IMR-90 (cell line): ENCODE data around the gene GINS1. TPM values are rescaled to one million over a fixed set of nuclear protein-coding genes. Genes with fewer than 3 reads are reported as not detected.

ENCODE experiments used
- ATAC-seq: fragments of 200-7000 bp; cut with Tn5 transposase; 2 replicates; pipeline ENCODE4 v1.9.1; 2020; ENCODE audit warnings: low read depth, mild to moderate bottlenecking, moderate library complexity
- BruUV-seq: library from RNA; stranded (reverse); fragments of 400-500 nt; replicated peaks from 2 replicates; lab custom pipeline; 2021; lab: Mats Ljungman, UMichigan
- CTCF ChIA-PET: fragments of 300-600 bp; formaldehyde crosslinking; extraction: SDS; loops from one replicate; lab custom pipeline; 2021; ENCODE audit warnings: antibody characterized with exemption; lab: Yijun Ruan, JAX
- POLR2A ChIA-PET: fragments of 300-600 bp; sonication (Branson Sonifier 250); formaldehyde crosslinking; loops from one replicate; lab custom pipeline; 2022; ENCODE audit warnings: antibody characterized with exemption; ENCODE audit not compliant: unreplicated experiment; lab: Charles Lee
- DNase-seq: peaks from one replicate; pipeline ENCODE4 v3.0.0; 2013
- H2AFZ ChIP-seq: replicated peaks from 2 replicates; pipeline ENCODE3; 2013; ENCODE audit warnings: low read length, mild to moderate bottlenecking; ENCODE audit not compliant: poor library complexity
- H2AK5ac ChIP-seq: 2 replicates; pipeline ENCODE4 v1.6.1; 2013; ENCODE audit warnings: low read depth, low read length, inconsistent platforms
- H2AK9ac ChIP-seq: replicated peaks from 2 replicates; pipeline ENCODE3; 2013; ENCODE audit warnings: mild to moderate bottlenecking, low read depth, low read length, moderate library complexity; ENCODE audit not compliant: poor library complexity
- H2BK120ac ChIP-seq: 2 replicates; pipeline ENCODE4 v1.6.1; 2013; ENCODE audit warnings: low read depth, low read length, inconsistent platforms
- H2BK15ac ChIP-seq: 3 replicates; pipeline ENCODE4 v1.6.1; 2013; ENCODE audit warnings: low read depth, low read length, inconsistent platforms
- H2BK20ac ChIP-seq: 2 replicates; pipeline ENCODE4 v1.6.1; 2013; ENCODE audit warnings: low read depth, mild to moderate bottlenecking, inconsistent platforms, low read length, moderate library complexity
- H2BK5ac ChIP-seq: 2 replicates; pipeline ENCODE4 v1.6.1; 2013; ENCODE audit warnings: mild to moderate bottlenecking, low read depth, low read length, inconsistent platforms; ENCODE audit not compliant: poor library complexity, severe bottlenecking
- H3K14ac ChIP-seq: replicated peaks from 2 replicates; pipeline ENCODE4 v1.6.1; 2013; ENCODE audit warnings: low read depth, low read length, inconsistent platforms
- H3K18ac ChIP-seq: 2 replicates; pipeline ENCODE4 v1.6.1; 2013; ENCODE audit warnings: low read depth, low read length, control low read depth
- H3K23ac ChIP-seq: 2 replicates; pipeline ENCODE4 v1.6.1; 2013; ENCODE audit warnings: low read depth, low read length, inconsistent platforms
- H3K27ac ChIP-seq: 2 replicates; pipeline ENCODE4 v1.5.1; 2013; ENCODE audit warnings: mild to moderate bottlenecking, control low read depth, low read length; ENCODE audit not compliant: insufficient read depth
- H3K27me3 ChIP-seq: 2 replicates; pipeline ENCODE4 v1.6.1; 2013; ENCODE audit warnings: low read length; ENCODE audit not compliant: control insufficient read depth, insufficient read depth
- H3K36me3 ChIP-seq: 2 replicates; pipeline ENCODE4 v1.6.1; 2013; ENCODE audit warnings: low read length, mixed read lengths; ENCODE audit not compliant: control insufficient read depth, insufficient read depth
- H3K4ac ChIP-seq: 2 replicates; pipeline ENCODE4 v1.6.1; 2013; ENCODE audit warnings: low read depth, low read length, inconsistent platforms
- H3K4me1 ChIP-seq: 2 replicates; pipeline ENCODE4 v1.6.1; 2013; ENCODE audit warnings: low read length, mixed read lengths; ENCODE audit not compliant: control insufficient read depth, insufficient read depth
- H3K4me2 ChIP-seq: 2 replicates; pipeline ENCODE4 v1.6.1; 2013; ENCODE audit warnings: low read depth, mild to moderate bottlenecking, control low read depth, low read length, moderate library complexity
- H3K4me3 ChIP-seq: 2 replicates; pipeline ENCODE4 v1.5.1; 2013; ENCODE audit warnings: low read depth, mild to moderate bottlenecking, control low read depth, low read length, moderate library complexity; ENCODE audit not compliant: insufficient read depth
- H3K56ac ChIP-seq: 2 replicates; pipeline ENCODE4 v1.6.1; 2013; ENCODE audit warnings: low read length, inconsistent platforms; ENCODE audit not compliant: insufficient read depth; ENCODE audit errors: extremely low read depth
- H3K79me1 ChIP-seq, 2 experiments: 2 replicates each; pipeline ENCODE4 v1.6.1; 2013; ENCODE audit warnings: low read length in 2 of 2, inconsistent platforms in 1 of 2, low read depth in 1 of 2
- H3K9ac ChIP-seq: 2 replicates; pipeline ENCODE4 v1.6.1; 2013; ENCODE audit warnings: low read depth, low read length, control low read depth
- H3K9me1 ChIP-seq: 2 replicates; pipeline ENCODE4 v1.6.1; 2013; ENCODE audit warnings: low read length, inconsistent platforms; ENCODE audit not compliant: insufficient read depth
- H3K9me3 ChIP-seq: 2 replicates; pipeline ENCODE4 v1.6.1; 2013; ENCODE audit warnings: low read length; ENCODE audit not compliant: control insufficient read depth, insufficient read depth
- H4K20me1 ChIP-seq: 2 replicates; pipeline ENCODE4 v1.6.1; 2013; ENCODE audit warnings: low read length, inconsistent platforms; ENCODE audit not compliant: insufficient read depth
- H4K5ac ChIP-seq: 2 replicates; pipeline ENCODE4 v1.6.1; 2013; ENCODE audit warnings: mild to moderate bottlenecking, low read depth, low read length, control low read depth
- H4K8ac ChIP-seq, 2 experiments: 2 replicates each; pipeline ENCODE4 v1.6.1; 2013; ENCODE audit warnings: low read depth in 2 of 2, low read length in 2 of 2, control low read depth in 1 of 2, inconsistent platforms in 1 of 2
- H4K91ac ChIP-seq: 2 replicates; pipeline ENCODE4 v1.6.1; 2013; ENCODE audit warnings: low read depth, low read length, inconsistent platforms; ENCODE audit not compliant: insufficient read depth
- BHLHE40 ChIP-seq: fragments of 150-350 bp; IDR thresholded peaks from 2 replicates; pipeline ENCODE4 v1.6.1; 2016; ENCODE audit warnings: mild to moderate bottlenecking, low read depth, low read length
- CHD1 ChIP-seq: IDR thresholded peaks from 2 replicates; pipeline ENCODE4 v1.6.1; 2012; ENCODE audit warnings: low read depth, low read length, improper control_type of control experiment
- CTCF ChIP-seq: conservative IDR thresholded peaks from 2 replicates; pipeline ENCODE4 v1.5.1; 2012; ENCODE audit warnings: mild to moderate bottlenecking, low read depth, low read length, improper control_type of control experiment
- ELK1 ChIP-seq: fragments of 150-350 bp; IDR thresholded peaks from 2 replicates; pipeline ENCODE4 v1.6.1; 2016; ENCODE audit warnings: low read depth, mild to moderate bottlenecking, low read length, moderate library complexity, borderline replicate concordance
- MAFK ChIP-seq: IDR thresholded peaks from 2 replicates; pipeline ENCODE4 v1.6.1; 2012; ENCODE audit warnings: low read depth, low read length, improper control_type of control experiment
- MAZ ChIP-seq: IDR thresholded peaks from 2 replicates; pipeline ENCODE4 v1.6.1; 2012; ENCODE audit warnings: low read depth, mild to moderate bottlenecking, low read length, improper control_type of control experiment, moderate library complexity, borderline replicate concordance
- MXI1 ChIP-seq: IDR thresholded peaks from 2 replicates; pipeline ENCODE4 v1.6.1; 2012; ENCODE audit warnings: low read depth, mild to moderate bottlenecking, low read length, moderate library complexity, borderline replicate concordance
- NFE2L2 ChIP-seq: fragments of 150-350 bp; IDR thresholded peaks from 2 replicates; pipeline ENCODE4 v1.6.1; 2016; ENCODE audit warnings: low read depth, mild to moderate bottlenecking, low read length
- POLR2A ChIP-seq: IDR thresholded peaks from 2 replicates; pipeline ENCODE4 v1.6.1; 2012; ENCODE audit warnings: mild to moderate bottlenecking, low read depth, low read length
- RAD21 ChIP-seq: IDR thresholded peaks from 2 replicates; pipeline ENCODE4 v1.6.1; 2012; ENCODE audit warnings: low read length, improper control_type of control experiment
- RFX5 ChIP-seq: IDR thresholded peaks from 2 replicates; pipeline ENCODE4 v1.8.0; 2012; ENCODE audit warnings: low read depth, mild to moderate bottlenecking, low read length, moderate library complexity
- SMC3 ChIP-seq: fragments of 150-350 bp; IDR thresholded peaks from 2 replicates; pipeline ENCODE4 v1.6.1; 2016; ENCODE audit warnings: low read depth, mild to moderate bottlenecking, antibody characterized with exemption, low read length, moderate library complexity
- WGBS, 2 experiments: methylation state at CpG; one replicate each; pipeline versions ENCODE4 v1.1.5 to v1.1.7; 2013; ENCODE audit warnings: missing lambda C conversion rate in 2 of 2; ENCODE audit not compliant: insufficient read length in 1 of 2; ENCODE audit errors: extremely low coverage in 2 of 2; 5-methylcytosine and 5-hydroxymethylcytosine counted together
- dilution Hi-C: fragments of 300-500 bp; cut with HindIII; formaldehyde crosslinking; loops from one replicate; pipeline ENCODE4 v1.14.3; 2018; ENCODE audit warnings: low sequenced_read_pairs; ENCODE audit not compliant: unreplicated experiment
- in situ Hi-C: fragments of 300-500 bp; cut with MboI; formaldehyde crosslinking; loops from 3 replicates; pipeline ENCODE4 v1.14.3; 2019; ENCODE audit warnings: low sequenced_read_pairs, inconsistent platforms, mixed read lengths
- intact Hi-C: fragments of 100-400 bp; cut with micrococcal nuclease; formaldehyde crosslinking; loops from 2 replicates; pipeline ENCODE4 v1.10.0; 2022
- polyA plus RNA-seq, 3 experiments: library from polyadenylated mRNA; depleted of rRNA; stranded (reverse); fragments of >200 nt; gene quantifications; 2 replicates each; pipeline ENCODE4 v1.2.3, GENCODE V29; 2012; ENCODE audit warnings: low replicate concordance in 1 of 3
- total RNA-seq: library from RNA; depleted of rRNA; stranded (reverse); fragments of >200 nt; gene quantifications from 2 replicates; pipeline ENCODE4 v1.2.3, GENCODE V29; 2012
- TF ChIP-seq, protein P1 (sequence below): fragments of 150-350 bp; IDR thresholded peaks from 2 replicates; pipeline ENCODE4 v1.6.1; 2017; ENCODE audit warnings: mild to moderate bottlenecking, antibody characterized with exemption, low read length, low read depth

GINS1 gene
- total and polyA plus RNA-seq, 2 of the 4 experiments (the other 2 are of a cell fraction): 4.9 to 6.6 TPM

- TF ChIP-seq SMC3: no peak
- no peak for TF ChIP-seq MXI1
- no peak for TF ChIP-seq MAZ
- no peak for TF ChIP-seq NFE2L2
Measured at GRCh38 chr20:25467441-25467840, 60.0 kb downstream of the GINS1 start (continued).

GRCh38 chr20:25468126-25469075 is 60.9 kb downstream of the GINS1 start:
- Histone ChIP-seq H2BK120ac (no peak overlapping the region), H3K9ac (no peak overlapping the region), H3K27me3 (no peaks in the 10 kb centered on the region), H3K4me3 (no peak overlapping the region), H2AK9ac (no peak overlapping the region), H3K4me1 (no peaks in the 10 kb centered on the region), H4K91ac (no peak overlapping the region), H3K36me3 (peaks cover 31% of the 10 kb centered on the region), H3K23ac (no peak overlapping the region), H3K18ac (no peak overlapping the region), H2BK15ac (no peak overlapping the region), H2BK5ac (no peak overlapping the region), H3K4ac (no peak overlapping the region), H3K27ac (no peak overlapping the region), H2AFZ (no peak overlapping the region), H3K79me1 (peaks cover 4 to 13% of the 10 kb centered on the region in 2 experiments; a peak in 3 of 4 replicates), H3K56ac (no peak overlapping the region), H3K14ac (no peak overlapping the region), H3K9me1 (no peaks in the 10 kb centered on the region; the same call in 1 of the 2 replicates), H3K9me3 (no peaks in the 10 kb centered on the region), H2AK5ac (no peak overlapping the region), H4K8ac (no peak overlapping the region), H2BK20ac (no peak overlapping the region), H4K20me1 (peaks cover 3% of the 10 kb centered on the region; the same call in 1 of the 2 replicates), H3K4me2 (no peak overlapping the region), H4K5ac (no peak overlapping the region)
- POLR2A ChIA-PET: no interaction called here
- intact Hi-C loops (no loop called here), dilution Hi-C loops (no loop called here), in situ Hi-C loops (no loop called here)
- CTCF ChIA-PET: no interaction called here
- WGBS, 2 experiments: 98% methylated on average over 7 of the region's 18 CpGs; no CpG with 5 or more reads in 1 of the 2 experiments
- no peak for ATAC-seq
- DNase-seq: no peak
- BruUV-seq: no TSS peak
- TF ChIP-seq RFX5 (no peak), POLR2A (no peak), RAD21 (no peak), BHLHE40 (no peak), CHD1 (no peak), CTCF (no peak), ELK1 (no peak), MAZ (no peak), MAFK (no peak)
- TF ChIP-seq, protein P1, sequence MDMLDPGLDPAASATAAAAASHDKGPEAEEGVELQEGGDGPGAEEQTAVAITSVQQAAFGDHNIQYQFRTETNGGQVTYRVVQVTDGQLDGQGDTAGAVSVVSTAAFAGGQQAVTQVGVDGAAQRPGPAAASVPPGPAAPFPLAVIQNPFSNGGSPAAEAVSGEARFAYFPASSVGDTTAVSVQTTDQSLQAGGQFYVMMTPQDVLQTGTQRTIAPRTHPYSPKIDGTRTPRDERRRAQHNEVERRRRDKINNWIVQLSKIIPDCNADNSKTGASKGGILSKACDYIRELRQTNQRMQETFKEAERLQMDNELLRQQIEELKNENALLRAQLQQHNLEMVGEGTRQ: no peak
